Parathyroid adenoma (tissue), 2 donors: ENCODE data around the gene ANKRD44.

ENCODE experiments used
- H2AFZ ChIP-seq: fragments of 300-600 bp; sonication (generic); one replicate; pipeline ENCODE4 v1.7.0; 2017; ENCODE audit warnings: antibody characterized with exemption, mild to moderate bottlenecking
- H3K27ac ChIP-seq: fragments of 300-600 bp; sonication (generic); one replicate; pipeline ENCODE4 v1.7.0; 2017
- H3K27me3 ChIP-seq: fragments of 300-600 bp; sonication (generic); one replicate; pipeline ENCODE4 v1.7.0; 2017; ENCODE audit warnings: low read length; ENCODE audit not compliant: control insufficient read depth, insufficient read depth
- H3K36me3 ChIP-seq: fragments of 300-600 bp; sonication (generic); one replicate; pipeline ENCODE4 v1.7.0; 2017; ENCODE audit warnings: low read length; ENCODE audit not compliant: control insufficient read depth, insufficient read depth
- H3K4me1 ChIP-seq: fragments of 300-600 bp; sonication (generic); one replicate; pipeline ENCODE4 v1.7.0; 2017; ENCODE audit warnings: control low read depth
- H3K4me2 ChIP-seq: fragments of 300-600 bp; sonication (generic); one replicate; pipeline ENCODE4 v1.7.0; 2017; ENCODE audit warnings: low read length
- H3K4me3 ChIP-seq: fragments of 300-600 bp; sonication (generic); one replicate; pipeline ENCODE4 v1.7.0; 2017; ENCODE audit warnings: low read depth, low read length
- H3K79me2 ChIP-seq: fragments of 300-600 bp; sonication (generic); one replicate; pipeline ENCODE4 v1.7.0; 2017; ENCODE audit warnings: control low read depth
- H3K9ac ChIP-seq: fragments of 300-600 bp; sonication (generic); one replicate; pipeline ENCODE4 v1.7.0; 2017; ENCODE audit warnings: mild to moderate bottlenecking
- H3K9me3 ChIP-seq: fragments of 300-600 bp; sonication (generic); one replicate; pipeline ENCODE4 v1.7.0; 2017; ENCODE audit warnings: low read length; ENCODE audit not compliant: control insufficient read depth
- TF ChIP-seq, protein P1 (sequence below): fragments of 300-600 bp; sonication (generic); IDR thresholded peaks from one replicate; pipeline ENCODE4 v1.7.0; 2017; ENCODE audit warnings: antibody characterized with exemption, mild to moderate bottlenecking
- donor health status: primary hyperparathyroidism.

ANKRD44 gene

DNA sequence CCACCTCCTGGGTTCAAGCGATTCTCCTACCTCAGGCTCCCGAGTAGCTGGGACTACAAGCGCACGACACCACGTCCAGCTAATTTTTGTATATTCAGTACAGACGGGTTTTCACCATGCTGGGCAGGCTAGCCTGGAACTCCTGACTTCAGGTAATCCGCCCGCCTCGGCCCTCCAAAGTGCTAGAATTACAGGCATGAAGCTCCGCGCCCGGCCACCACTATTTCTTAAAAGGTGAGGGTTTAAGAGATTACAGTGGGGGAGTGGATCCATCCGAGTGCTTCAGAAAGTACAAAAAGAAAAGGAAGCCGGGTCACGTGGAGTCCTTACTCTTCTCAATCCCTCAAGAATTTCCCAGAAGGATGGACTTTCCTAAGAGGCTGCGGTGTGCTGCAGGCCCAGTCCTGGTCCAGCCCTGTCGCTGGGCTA, 146.9 kb downstream of the ANKRD44 start:
- Histone ChIP-seq H3K27ac (no peak overlapping the region), H3K4me1 (peaks cover 3% of the 10 kb centered on the region)
- TF ChIP-seq, protein P1, sequence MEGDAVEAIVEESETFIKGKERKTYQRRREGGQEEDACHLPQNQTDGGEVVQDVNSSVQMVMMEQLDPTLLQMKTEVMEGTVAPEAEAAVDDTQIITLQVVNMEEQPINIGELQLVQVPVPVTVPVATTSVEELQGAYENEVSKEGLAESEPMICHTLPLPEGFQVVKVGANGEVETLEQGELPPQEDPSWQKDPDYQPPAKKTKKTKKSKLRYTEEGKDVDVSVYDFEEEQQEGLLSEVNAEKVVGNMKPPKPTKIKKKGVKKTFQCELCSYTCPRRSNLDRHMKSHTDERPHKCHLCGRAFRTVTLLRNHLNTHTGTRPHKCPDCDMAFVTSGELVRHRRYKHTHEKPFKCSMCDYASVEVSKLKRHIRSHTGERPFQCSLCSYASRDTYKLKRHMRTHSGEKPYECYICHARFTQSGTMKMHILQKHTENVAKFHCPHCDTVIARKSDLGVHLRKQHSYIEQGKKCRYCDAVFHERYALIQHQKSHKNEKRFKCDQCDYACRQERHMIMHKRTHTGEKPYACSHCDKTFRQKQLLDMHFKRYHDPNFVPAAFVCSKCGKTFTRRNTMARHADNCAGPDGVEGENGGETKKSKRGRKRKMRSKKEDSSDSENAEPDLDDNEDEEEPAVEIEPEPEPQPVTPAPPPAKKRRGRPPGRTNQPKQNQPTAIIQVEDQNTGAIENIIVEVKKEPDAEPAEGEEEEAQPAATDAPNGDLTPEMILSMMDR: no peak

DNA sequence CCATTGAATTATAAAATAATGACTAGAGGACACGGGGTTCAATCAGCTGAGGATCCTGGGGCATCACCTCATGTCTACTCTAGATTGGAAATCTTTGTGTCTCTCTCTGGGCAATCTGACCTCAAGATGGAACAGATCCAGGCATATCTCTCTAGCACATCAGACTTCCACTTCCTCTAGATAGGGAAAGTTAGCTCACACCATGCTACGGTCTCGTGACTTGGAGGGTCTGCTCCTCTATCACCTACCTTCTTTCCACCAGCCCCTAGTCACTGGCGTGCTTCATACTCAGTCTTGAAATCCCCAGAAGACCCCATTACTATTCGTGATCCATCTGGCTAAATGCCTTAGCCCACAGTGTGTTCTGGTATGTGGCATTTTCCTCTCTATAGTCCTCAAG, 148.8 kb downstream of the ANKRD44 start:
- Histone ChIP-seq H2AFZ (no peak overlapping the region), H3K9me3 (no peaks in the 10 kb centered on the region), H3K4me2 (no peak overlapping the region), H3K27me3 (no peaks in the 10 kb centered on the region), H3K4me3 (no peak overlapping the region), H3K9ac (no peak overlapping the region), H3K36me3 (no peaks in the 10 kb centered on the region), H3K27ac (no peak overlapping the region), H3K4me1 (peaks cover 3% of the 10 kb centered on the region), H3K79me2 (no peaks in the 10 kb centered on the region)
- TF ChIP-seq, protein P1: no peak

More for the DNA sequence above, 146.9 kb downstream of the ANKRD44 start:
- Histone ChIP-seq H3K79me2 (no peaks in the 10 kb centered on the region), H3K4me3 (no peak overlapping the region), H3K4me2 (no peak overlapping the region), H3K27me3 (no peaks in the 10 kb centered on the region), H3K9me3 (no peaks in the 10 kb centered on the region), H2AFZ (no peak overlapping the region), H3K9ac (no peak overlapping the region), H3K36me3 (no peaks in the 10 kb centered on the region)

DNA sequence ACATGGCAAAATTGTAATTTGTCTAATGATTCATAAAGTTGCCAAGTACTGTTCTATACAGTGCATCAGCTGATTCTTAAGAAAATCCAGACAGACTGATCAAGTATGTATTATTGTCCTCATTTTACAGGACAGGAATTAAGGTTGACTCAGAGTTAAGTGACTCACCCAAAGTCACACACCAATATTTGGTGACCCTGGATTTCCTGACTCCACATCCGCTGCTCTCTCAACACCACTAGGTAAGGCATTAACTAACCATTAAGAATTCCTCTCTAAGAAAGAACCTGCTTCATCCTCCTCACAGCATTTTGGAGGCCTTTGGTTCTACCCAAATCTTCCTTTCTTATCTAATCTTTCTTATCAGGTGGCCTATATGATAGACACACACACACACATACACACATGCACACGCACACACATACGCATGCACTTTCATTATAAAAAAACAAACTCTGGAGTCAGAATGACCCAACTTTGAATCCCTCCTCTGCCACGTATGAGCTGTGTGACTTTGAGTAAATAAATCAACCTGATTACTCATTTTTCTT, 150.8 kb downstream of the ANKRD44 start:
- Histone ChIP-seq H3K27ac (no peak overlapping the region), H2AFZ (no peak overlapping the region), H3K4me2 (no peak overlapping the region), H3K4me3 (no peak overlapping the region), H3K27me3 (no peaks in the 10 kb centered on the region), H3K36me3 (no peaks in the 10 kb centered on the region), H3K4me1 (no peaks in the 10 kb centered on the region), H3K9me3 (no peaks in the 10 kb centered on the region), H3K9ac (no peak overlapping the region), H3K79me2 (no peaks in the 10 kb centered on the region)
- TF ChIP-seq, protein P1: no peak

DNA sequence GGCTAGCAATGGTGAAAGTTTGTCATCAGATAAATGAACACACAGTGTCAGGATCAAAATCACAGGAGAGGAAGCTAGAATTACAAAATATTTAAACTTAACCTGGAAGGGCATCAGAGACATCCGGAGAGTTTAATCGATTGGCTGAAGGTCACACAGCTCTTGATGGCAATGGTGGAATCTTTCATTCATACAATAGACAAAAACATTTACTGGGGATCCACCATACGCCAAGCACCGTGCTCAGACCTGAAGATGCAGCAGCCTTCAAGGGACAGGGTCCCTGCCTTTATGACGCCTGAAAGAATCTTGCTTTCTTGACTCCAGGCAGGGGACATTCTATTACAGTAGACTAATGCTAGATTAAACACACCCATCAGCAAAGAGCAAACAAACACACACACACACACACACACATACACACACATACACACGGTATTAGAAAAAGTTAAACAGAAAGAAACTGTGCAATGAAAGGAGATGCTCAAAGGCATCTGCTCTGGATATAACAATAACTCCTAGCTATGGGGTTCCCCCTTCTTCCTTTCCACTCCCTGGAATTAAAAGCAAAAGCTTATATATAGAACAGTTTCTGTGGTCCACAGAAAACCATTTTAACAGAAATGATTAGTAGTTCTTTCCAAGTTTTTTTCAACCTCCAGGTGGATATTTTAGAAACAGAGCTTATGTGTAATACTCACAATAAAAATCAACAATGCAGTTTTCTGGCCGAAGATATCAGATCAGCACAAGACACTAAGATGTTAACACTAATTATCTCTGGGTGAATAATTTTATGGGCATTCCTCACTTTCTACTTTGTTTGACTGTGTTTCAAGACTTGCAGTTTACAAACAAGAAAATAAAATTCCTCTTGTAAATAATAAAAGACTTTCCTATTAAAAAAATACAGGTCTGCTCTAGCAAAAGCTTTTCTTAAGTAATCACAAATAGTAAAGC, 151.7 kb downstream of the ANKRD44 start:
- Histone ChIP-seq H3K27me3 (no peaks in the 10 kb centered on the region), H3K79me2 (no peaks in the 10 kb centered on the region), H3K4me3 (no peak overlapping the region), H3K4me2 (no peak overlapping the region), H3K9me3 (no peaks in the 10 kb centered on the region), H3K9ac (no peak overlapping the region), H3K36me3 (no peaks in the 10 kb centered on the region), H2AFZ (no peak overlapping the region), H3K4me1 (no peaks in the 10 kb centered on the region), H3K27ac (no peak overlapping the region)
- TF ChIP-seq, protein P1: no peak
